Measurements from ENCODE around the gene SLC2A4RG.

Gene SLC2A4RG, protein sequence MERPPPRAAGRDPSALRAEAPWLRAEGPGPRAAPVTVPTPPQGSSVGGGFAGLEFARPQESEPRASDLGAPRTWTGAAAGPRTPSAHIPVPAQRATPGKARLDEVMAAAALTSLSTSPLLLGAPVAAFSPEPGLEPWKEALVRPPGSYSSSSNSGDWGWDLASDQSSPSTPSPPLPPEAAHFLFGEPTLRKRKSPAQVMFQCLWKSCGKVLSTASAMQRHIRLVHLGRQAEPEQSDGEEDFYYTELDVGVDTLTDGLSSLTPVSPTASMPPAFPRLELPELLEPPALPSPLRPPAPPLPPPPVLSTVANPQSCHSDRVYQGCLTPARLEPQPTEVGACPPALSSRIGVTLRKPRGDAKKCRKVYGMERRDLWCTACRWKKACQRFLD
- 8.8 to 75.1 (median 53.3) reads per million in 9 experiments for total RNA-seq

GRCh38 chr20:63739130-63740069, at the start of gene SLC2A4RG:
TSS of gene SLC2A4RG (plus strand) at chr20:63739776. CDS start at chr20:63739913, 137 bp downstream.
- H3K27ac Mint-ChIP-seq: peak within 1 kb of the TSS in 1 of 2 donors; percentile 20
- ATAC-seq (replicated peaks): peak; percentile 19
- no peaks in the 10 kb centered on the region for H3K27me3 Mint-ChIP-seq

DNA sequence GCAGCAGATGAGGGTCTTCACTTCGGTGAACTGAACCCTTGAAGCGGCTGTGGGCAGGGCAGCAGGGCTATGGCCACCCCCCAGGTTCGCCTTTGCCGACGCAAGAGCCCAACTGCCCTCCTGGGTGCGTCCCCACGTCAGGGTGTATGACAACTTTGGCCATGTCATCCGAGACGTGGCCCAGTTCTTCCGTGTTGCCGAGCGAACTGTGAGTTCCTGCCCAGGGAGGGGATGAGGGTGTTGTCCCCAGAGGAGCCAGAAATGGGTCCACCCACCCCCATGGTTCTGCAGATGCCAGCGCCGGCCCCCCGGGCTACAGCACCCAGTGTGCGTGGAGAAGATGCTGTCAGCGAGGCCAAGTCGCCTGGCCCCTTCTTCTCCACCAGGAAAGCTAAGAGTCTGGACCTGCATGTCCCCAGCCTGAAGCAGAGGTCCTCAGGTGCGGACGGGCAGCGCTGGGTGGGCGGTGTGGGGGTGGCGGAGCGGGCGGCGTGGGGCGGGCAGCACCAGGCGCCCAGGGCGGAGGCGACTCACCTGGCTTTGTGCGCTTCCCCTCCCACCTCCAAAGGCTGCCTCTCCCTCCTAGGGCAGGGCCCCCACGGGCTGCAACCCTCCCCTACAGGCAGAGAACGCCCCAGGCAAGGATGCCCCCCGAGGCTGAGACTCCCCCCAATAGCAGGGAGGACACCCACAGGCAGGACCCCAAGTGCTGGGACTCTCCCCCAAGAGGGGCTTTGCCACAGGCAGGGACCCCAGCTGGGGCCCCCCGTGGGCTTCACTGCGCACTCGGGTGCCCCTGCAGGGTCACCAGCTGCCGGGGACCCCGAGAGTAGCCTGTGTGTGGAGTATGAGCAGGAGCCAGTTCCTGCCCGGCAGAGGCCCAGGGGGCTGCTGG, 49.3 kb upstream of the SLC2A4RG start:
- H3K27me3 Mint-ChIP-seq: no peaks in the 10 kb centered on the region
- H3K4me1 Mint-ChIP-seq (ENCODE audit: low read depth in 2 of 2): peaks cover 0 to 7% of the 10 kb centered on the region in 2 donors
- peaks cover 37% of the 10 kb centered on the region for H3K36me3 Mint-ChIP-seq (ENCODE audit: insufficient read depth)
- H3K9me3 Mint-ChIP-seq: no peaks in the 10 kb centered on the region
- no peak overlapping the region for H3K4me3 Mint-ChIP-seq
- DNase-seq (no peak), ATAC-seq (replicated peaks) (no peak)
- no peak overlapping the region for H3K27ac Mint-ChIP-seq

More at GRCh38 chr20:63739130-63740069, at the start of gene SLC2A4RG:
- Mint-ChIP-seq H3K9me3 (no peaks in the 10 kb centered on the region), H3K36me3 (ENCODE audit: insufficient read depth) (peaks cover 47% of the 10 kb centered on the region), H3K4me3 (peak within 1 kb of the TSS; percentile 81 to 86), H3K4me1 (ENCODE audit: low read depth in 2 of 2) (peaks cover 14 to 18% of the 10 kb centered on the region in 2 donors)
- DNase-seq: peak; percentile 47 to 53 (median 49)

GRCh38 chr20:63690898-63691710, 48.5 kb upstream of the SLC2A4RG start:
- Mint-ChIP-seq H3K27me3 (no peaks in the 10 kb centered on the region), H3K4me3 (no peak overlapping the region), H3K36me3 (ENCODE audit: insufficient read depth) (peaks cover 37% of the 10 kb centered on the region), H3K9me3 (no peaks in the 10 kb centered on the region), H3K4me1 (ENCODE audit: low read depth in 2 of 2) (peaks cover 0 to 7% of the 10 kb centered on the region in 2 donors), H3K27ac (peak overlapping the region; percentile 8 to 22)
- DNase-seq: no peak
- no peak for ATAC-seq (replicated peaks)

GRCh38 chr20:63691711-63692435, 47.7 kb upstream of the SLC2A4RG start:
- H3K4me3 Mint-ChIP-seq: no peak overlapping the region
- ATAC-seq (replicated peaks): no peak
- peak overlapping the region; percentile 22 to 97 for H3K27ac Mint-ChIP-seq
- H3K27me3 Mint-ChIP-seq: no peaks in the 10 kb centered on the region
- H3K36me3 Mint-ChIP-seq (ENCODE audit: insufficient read depth): peaks cover 37% of the 10 kb centered on the region
- H3K9me3 Mint-ChIP-seq: no peaks in the 10 kb centered on the region
- DNase-seq: no peak
- peaks cover 0 to 6% of the 10 kb centered on the region in 2 donors for H3K4me1 Mint-ChIP-seq (ENCODE audit: low read depth in 2 of 2)

- ATAC-seq (replicated peaks): no peak
- H3K36me3 Mint-ChIP-seq (ENCODE audit: insufficient read depth): peaks cover 37% of the 10 kb centered on the region
- H3K9me3 Mint-ChIP-seq: no peaks in the 10 kb centered on the region
- H3K4me3 Mint-ChIP-seq: peak overlapping the region in 1 of 2 donors; percentile 23
- no peak for DNase-seq
- H3K27ac Mint-ChIP-seq: peak overlapping the region in 1 of 2 donors; percentile 97
- H3K27me3 Mint-ChIP-seq: no peaks in the 10 kb centered on the region
- peaks cover 3 to 11% of the 10 kb centered on the region in 2 donors for H3K4me1 Mint-ChIP-seq (ENCODE audit: low read depth in 2 of 2)
These were observed 47.0 kb upstream of the SLC2A4RG start for GRCh38 chr20:63692436-63693082.

- H3K4me1 Mint-ChIP-seq (ENCODE audit: low read depth in 2 of 2): peaks cover 3 to 14% of the 10 kb centered on the region in 2 donors
- no peaks in the 10 kb centered on the region for H3K9me3 Mint-ChIP-seq
- H3K36me3 Mint-ChIP-seq (ENCODE audit: insufficient read depth): peaks cover 36% of the 10 kb centered on the region
- no peak for ATAC-seq (replicated peaks)
- H3K27ac Mint-ChIP-seq: peak overlapping the region; percentile 82 to 97
- peak overlapping the region; percentile 64 to 73 for H3K4me3 Mint-ChIP-seq
- H3K27me3 Mint-ChIP-seq: no peaks in the 10 kb centered on the region
- DNase-seq: no peak
These were observed 46.4 kb upstream of the SLC2A4RG start for GRCh38 chr20:63693083-63693732.

GRCh38 chr20:63693733-63694583, 45.6 kb upstream of the SLC2A4RG start:
- Mint-ChIP-seq H3K4me3 (peak overlapping the region; percentile 64 to 73), H3K27ac (peak overlapping the region; percentile 82 to 97), H3K36me3 (ENCODE audit: insufficient read depth) (peaks cover 34% of the 10 kb centered on the region), H3K4me1 (ENCODE audit: low read depth in 2 of 2) (peaks cover 3 to 14% of the 10 kb centered on the region in 2 donors), H3K9me3 (no peaks in the 10 kb centered on the region), H3K27me3 (no peaks in the 10 kb centered on the region)
- ATAC-seq (replicated peaks) (no peak), DNase-seq (no peak)

DNA sequence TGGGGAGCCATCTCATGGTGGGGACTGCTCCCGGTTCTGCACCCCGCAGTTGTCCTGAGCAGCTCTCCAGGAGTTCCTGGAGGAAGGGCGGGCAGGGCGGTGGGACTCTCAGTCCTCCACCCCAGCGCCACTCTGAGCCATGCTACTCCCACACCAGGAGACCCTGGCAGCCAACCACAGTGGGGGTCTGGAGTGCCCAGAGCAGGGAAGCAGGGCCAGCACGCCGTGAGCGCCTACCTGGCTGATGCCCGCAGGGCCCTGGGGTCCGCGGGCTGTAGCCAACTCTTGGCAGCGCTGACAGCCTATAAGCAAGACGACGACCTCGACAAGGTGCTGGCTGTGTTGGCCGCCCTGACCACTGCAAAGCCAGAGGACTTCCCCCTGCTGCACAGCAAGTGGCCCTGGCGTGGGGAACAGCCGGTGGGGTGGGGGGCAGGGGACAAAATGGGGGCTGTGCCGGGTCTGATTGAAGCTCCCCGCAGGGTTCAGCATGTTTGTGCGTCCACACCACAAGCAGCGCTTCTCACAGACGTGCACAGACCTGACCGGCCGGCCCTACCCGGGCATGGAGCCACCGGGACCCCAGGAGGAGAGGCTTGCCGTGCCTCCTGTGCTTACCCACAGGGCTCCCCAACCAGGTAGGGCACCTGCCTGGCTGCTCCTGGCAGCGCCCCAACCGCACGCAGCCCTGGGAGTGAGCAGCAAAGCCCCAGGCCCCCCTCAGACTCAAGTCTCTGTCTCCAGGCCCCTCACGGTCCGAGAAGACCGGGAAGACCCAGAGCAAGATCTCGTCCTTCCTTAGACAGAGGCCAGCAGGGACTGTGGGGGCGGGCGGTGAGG, 44.8 kb upstream of the SLC2A4RG start:
- H3K27ac Mint-ChIP-seq: peak overlapping the region; percentile 82 to 97
- peaks cover 34% of the 10 kb centered on the region for H3K36me3 Mint-ChIP-seq (ENCODE audit: insufficient read depth)
- H3K9me3 Mint-ChIP-seq: no peaks in the 10 kb centered on the region

GRCh38 chr20:63695424-63696305, 43.9 kb upstream of the SLC2A4RG start:
- Mint-ChIP-seq H3K9me3 (no peaks in the 10 kb centered on the region), H3K27me3 (no peaks in the 10 kb centered on the region), H3K4me3 (peak overlapping the region; percentile 43 to 47), H3K27ac (peak overlapping the region in 1 of 2 donors; percentile 97), H3K36me3 (ENCODE audit: insufficient read depth) (peaks cover 40% of the 10 kb centered on the region), H3K4me1 (ENCODE audit: low read depth in 2 of 2) (peaks cover 8 to 18% of the 10 kb centered on the region in 2 donors)
- ATAC-seq (replicated peaks) (no peak), DNase-seq (no peak)

More for the DNA sequence above, 44.8 kb upstream of the SLC2A4RG start:
- Mint-ChIP-seq H3K4me3 (no peak overlapping the region), H3K27me3 (no peaks in the 10 kb centered on the region), H3K4me1 (ENCODE audit: low read depth in 2 of 2) (peaks cover 8 to 16% of the 10 kb centered on the region in 2 donors)
- no peak for DNase-seq
- ATAC-seq (replicated peaks): no peak

Data from effector memory CD8-positive, alpha-beta T cell (primary cell).